SU-DHL-6 (cell line): Measurements from ENCODE around the gene ASGR1.

ENCODE experiments used
- EZH2phosphoT487 ChIP-seq: fragments of 200-600 bp; sonication (generic), shearing (Covaris generic); conservative IDR thresholded peaks from 2 replicates; pipeline ENCODE4 v1.6.1; 2018; ENCODE audit warnings: mild to moderate bottlenecking, antibody characterized with exemption, low read length, moderate library complexity, mixed read lengths
- TF ChIP-seq, protein P1 (sequence below): fragments of 200-600 bp; sonication (generic); IDR thresholded peaks from one replicate; pipeline ENCODE4 v1.5.1; 2017; ENCODE audit warnings: antibody characterized with exemption, mild to moderate bottlenecking, low read length, moderate library complexity; ENCODE audit not compliant: insufficient read depth, poor library complexity, severe bottlenecking

DNA sequence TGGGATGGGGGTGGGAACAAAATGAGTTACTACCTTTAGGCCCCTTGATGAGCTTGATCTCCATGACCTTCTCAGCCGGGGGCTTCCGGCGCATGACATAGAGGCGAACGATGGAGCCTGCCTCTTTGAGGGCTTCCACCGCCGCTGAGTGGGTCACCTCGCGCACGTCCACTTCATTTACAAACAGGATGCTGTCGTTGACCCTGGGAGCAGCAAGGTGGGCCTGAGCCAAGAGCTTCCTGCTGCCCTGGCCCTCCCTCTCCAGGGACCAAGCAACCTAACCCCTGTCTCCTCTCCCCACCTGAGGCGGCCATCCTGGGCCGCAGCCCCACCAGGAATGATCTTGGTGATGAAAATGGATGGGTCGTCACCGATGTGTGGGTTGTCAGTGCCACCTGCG lies 24.2 kb upstream of the ASGR1 start:
- TF ChIP-seq, protein P1, sequence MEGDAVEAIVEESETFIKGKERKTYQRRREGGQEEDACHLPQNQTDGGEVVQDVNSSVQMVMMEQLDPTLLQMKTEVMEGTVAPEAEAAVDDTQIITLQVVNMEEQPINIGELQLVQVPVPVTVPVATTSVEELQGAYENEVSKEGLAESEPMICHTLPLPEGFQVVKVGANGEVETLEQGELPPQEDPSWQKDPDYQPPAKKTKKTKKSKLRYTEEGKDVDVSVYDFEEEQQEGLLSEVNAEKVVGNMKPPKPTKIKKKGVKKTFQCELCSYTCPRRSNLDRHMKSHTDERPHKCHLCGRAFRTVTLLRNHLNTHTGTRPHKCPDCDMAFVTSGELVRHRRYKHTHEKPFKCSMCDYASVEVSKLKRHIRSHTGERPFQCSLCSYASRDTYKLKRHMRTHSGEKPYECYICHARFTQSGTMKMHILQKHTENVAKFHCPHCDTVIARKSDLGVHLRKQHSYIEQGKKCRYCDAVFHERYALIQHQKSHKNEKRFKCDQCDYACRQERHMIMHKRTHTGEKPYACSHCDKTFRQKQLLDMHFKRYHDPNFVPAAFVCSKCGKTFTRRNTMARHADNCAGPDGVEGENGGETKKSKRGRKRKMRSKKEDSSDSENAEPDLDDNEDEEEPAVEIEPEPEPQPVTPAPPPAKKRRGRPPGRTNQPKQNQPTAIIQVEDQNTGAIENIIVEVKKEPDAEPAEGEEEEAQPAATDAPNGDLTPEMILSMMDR, result no peak
- TF ChIP-seq EZH2phosphoT487, result no peak
